Astrocyte (in vitro differentiated cells and primary cell): ENCODE results near the gene MYF5. TPM values are rescaled to one million over a fixed set of nuclear protein-coding genes. Genes with fewer than 3 reads are reported as not detected.

ENCODE experiments used
- DNase-seq: peaks from one replicate; pipeline ENCODE4 v3.0.0-alpha.2; 2010; ENCODE audit warnings: low read depth
- FAIRE-seq: peaks from 2 replicates; lab custom pipeline; 2011; peaks lifted over from hg19 to GRCh38; lab: Jason Lieb, UNC
- H2AFZ ChIP-seq: 2 replicates; pipeline ENCODE4 v1.6.0; 2012; ENCODE audit warnings: low read depth, low read length, inconsistent platforms
- H3K27ac ChIP-seq: 2 replicates; pipeline ENCODE4 v1.5.1; 2011; ENCODE audit warnings: low read depth, low read length, inconsistent platforms
- H3K27me3 ChIP-seq: 2 replicates; pipeline ENCODE4 v1.6.0; 2011; ENCODE audit warnings: low read length, inconsistent platforms; ENCODE audit not compliant: insufficient read depth
- H3K36me3 ChIP-seq: 2 replicates; pipeline ENCODE4 v1.5.1; 2011; ENCODE audit warnings: low read length, inconsistent platforms; ENCODE audit not compliant: insufficient read depth
- H3K4me1 ChIP-seq: 2 replicates; pipeline ENCODE4 v1.5.1; 2011; ENCODE audit warnings: low read length, inconsistent platforms; ENCODE audit not compliant: insufficient read depth
- H3K4me2 ChIP-seq: 2 replicates; pipeline ENCODE4 v1.6.0; 2012; ENCODE audit warnings: low read length, inconsistent platforms
- H3K4me3 ChIP-seq: 2 replicates; pipeline ENCODE4 v1.5.1; 2011; ENCODE audit warnings: low read depth, mild to moderate bottlenecking, low read length, inconsistent platforms; ENCODE audit not compliant: insufficient read depth
- H3K79me2 ChIP-seq: 2 replicates; pipeline ENCODE4 v1.6.0; 2012; ENCODE audit warnings: mild to moderate bottlenecking, low read length, inconsistent platforms; ENCODE audit not compliant: insufficient read depth
- H3K9ac ChIP-seq: 2 replicates; pipeline ENCODE4 v1.6.0; 2012; ENCODE audit warnings: mild to moderate bottlenecking, low read length, inconsistent platforms
- H3K9me3 ChIP-seq: 2 replicates; pipeline ENCODE4 v1.5.1; 2012; ENCODE audit warnings: low read depth, mild to moderate bottlenecking, low read length, inconsistent platforms; ENCODE audit not compliant: insufficient read depth
- H4K20me1 ChIP-seq: 2 replicates; pipeline ENCODE4 v1.6.0; 2012; ENCODE audit warnings: low read length, inconsistent platforms; ENCODE audit not compliant: insufficient read depth
- H3K27ac Mint-ChIP-seq: one replicate; pipeline ENCODE4 v1.8.0; 2021; ENCODE audit warnings: mild to moderate bottlenecking, mixed read lengths; ENCODE audit not compliant: unreplicated experiment
- H3K27me3 Mint-ChIP-seq: one replicate; pipeline ENCODE4 v1.8.0; 2021; ENCODE audit warnings: low read depth, mixed read lengths; ENCODE audit not compliant: unreplicated experiment
- H3K36me3 Mint-ChIP-seq: one replicate; pipeline ENCODE4 v1.8.0; 2021; ENCODE audit warnings: low read depth, mixed read lengths; ENCODE audit not compliant: unreplicated experiment
- H3K4me1 Mint-ChIP-seq: one replicate; pipeline ENCODE4 v1.8.0; 2021; ENCODE audit warnings: low read depth, mixed read lengths; ENCODE audit not compliant: unreplicated experiment
- H3K4me3 Mint-ChIP-seq: one replicate; pipeline ENCODE4 v1.8.0; 2021; ENCODE audit warnings: mild to moderate bottlenecking, moderate library complexity, mixed read lengths; ENCODE audit not compliant: unreplicated experiment
- H3K9me3 Mint-ChIP-seq: one replicate; pipeline ENCODE4 v1.8.0; 2021; ENCODE audit warnings: mild to moderate bottlenecking, mixed read lengths; ENCODE audit not compliant: unreplicated experiment
- EZH2 ChIP-seq: IDR thresholded peaks from 2 replicates; pipeline ENCODE4 v1.6.1; 2012; ENCODE audit warnings: mild to moderate bottlenecking, low read length, inconsistent platforms; ENCODE audit not compliant: insufficient read depth
- total RNA-seq: library from RNA; stranded (reverse); gene quantifications from 2 replicates; pipeline ENCODE4 v1.2.1, GENCODE V29; 2021
- TF ChIP-seq, protein P1 (sequence below): IDR thresholded peaks from 2 replicates; pipeline ENCODE4 v1.5.1; 2011; ENCODE audit warnings: low read depth, mild to moderate bottlenecking, inconsistent platforms, low read length, moderate library complexity; ENCODE audit not compliant: insufficient read depth

The MYF5 gene
- total RNA-seq, 1 donor from 2014 or later = not detected

GRCh38 chr12:80690090-80690489 lies 26.6 kb upstream of the MYF5 start:
- Mint-ChIP-seq H3K9me3 (no peaks in the 10 kb centered on the region), H3K27me3 (no peaks in the 10 kb centered on the region), H3K36me3 (no peaks in the 10 kb centered on the region), H3K4me3 (no peak overlapping the region), H3K27ac (no peak overlapping the region), H3K4me1 (no peaks in the 10 kb centered on the region)
- H4K20me1 ChIP-seq = no peaks in the 10 kb centered on the region
- no peaks in the 10 kb centered on the region for H3K27me3 ChIP-seq
- H3K9me3 ChIP-seq = no peaks in the 10 kb centered on the region
- no peak overlapping the region for H3K9ac ChIP-seq
- H3K79me2 ChIP-seq = no peaks in the 10 kb centered on the region
- no peaks in the 10 kb centered on the region for H3K4me1 ChIP-seq
- FAIRE-seq = no peak
- no peak overlapping the region for H3K4me3 ChIP-seq
- H3K27ac ChIP-seq = no peak overlapping the region
- no peak overlapping the region for H2AFZ ChIP-seq
- no peak for DNase-seq
- TF ChIP-seq EZH2 = no peak
- TF ChIP-seq, protein P1, sequence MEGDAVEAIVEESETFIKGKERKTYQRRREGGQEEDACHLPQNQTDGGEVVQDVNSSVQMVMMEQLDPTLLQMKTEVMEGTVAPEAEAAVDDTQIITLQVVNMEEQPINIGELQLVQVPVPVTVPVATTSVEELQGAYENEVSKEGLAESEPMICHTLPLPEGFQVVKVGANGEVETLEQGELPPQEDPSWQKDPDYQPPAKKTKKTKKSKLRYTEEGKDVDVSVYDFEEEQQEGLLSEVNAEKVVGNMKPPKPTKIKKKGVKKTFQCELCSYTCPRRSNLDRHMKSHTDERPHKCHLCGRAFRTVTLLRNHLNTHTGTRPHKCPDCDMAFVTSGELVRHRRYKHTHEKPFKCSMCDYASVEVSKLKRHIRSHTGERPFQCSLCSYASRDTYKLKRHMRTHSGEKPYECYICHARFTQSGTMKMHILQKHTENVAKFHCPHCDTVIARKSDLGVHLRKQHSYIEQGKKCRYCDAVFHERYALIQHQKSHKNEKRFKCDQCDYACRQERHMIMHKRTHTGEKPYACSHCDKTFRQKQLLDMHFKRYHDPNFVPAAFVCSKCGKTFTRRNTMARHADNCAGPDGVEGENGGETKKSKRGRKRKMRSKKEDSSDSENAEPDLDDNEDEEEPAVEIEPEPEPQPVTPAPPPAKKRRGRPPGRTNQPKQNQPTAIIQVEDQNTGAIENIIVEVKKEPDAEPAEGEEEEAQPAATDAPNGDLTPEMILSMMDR = no peak
- H3K36me3 ChIP-seq = no peaks in the 10 kb centered on the region
- no peak overlapping the region for H3K4me2 ChIP-seq

DNA sequence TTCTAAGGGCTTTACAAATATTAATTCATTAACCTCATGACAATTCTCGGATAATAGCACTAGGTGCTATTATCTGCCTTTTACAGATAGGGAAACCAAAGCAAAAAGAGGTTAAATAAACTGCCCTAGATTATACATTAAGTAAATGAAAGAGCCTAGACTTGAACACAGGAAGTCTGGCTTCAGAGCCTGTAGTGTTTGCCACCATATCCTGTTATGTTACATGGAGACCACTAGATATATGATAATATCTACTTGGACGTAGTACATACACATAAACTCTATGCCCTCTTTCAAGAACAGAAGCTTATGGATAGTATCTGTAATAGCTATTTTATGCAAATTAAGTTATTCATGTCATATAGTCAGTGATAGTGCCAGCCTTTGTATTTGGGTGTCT lies 26.2 kb upstream of the MYF5 start:
- H3K9ac ChIP-seq = no peak overlapping the region
- H3K36me3 ChIP-seq = no peaks in the 10 kb centered on the region
- no peaks in the 10 kb centered on the region for H3K27me3 Mint-ChIP-seq
- no peaks in the 10 kb centered on the region for H3K4me1 ChIP-seq
- H3K79me2 ChIP-seq = no peaks in the 10 kb centered on the region
- no peak overlapping the region for H3K27ac ChIP-seq
- H3K9me3 ChIP-seq = no peaks in the 10 kb centered on the region
- H3K4me3 Mint-ChIP-seq = no peak overlapping the region
- no peak overlapping the region for H3K4me3 ChIP-seq
- H3K4me2 ChIP-seq = no peak overlapping the region
- H3K36me3 Mint-ChIP-seq = no peaks in the 10 kb centered on the region
- H3K4me1 Mint-ChIP-seq = no peaks in the 10 kb centered on the region
- H3K27me3 ChIP-seq = no peaks in the 10 kb centered on the region
- H4K20me1 ChIP-seq = no peaks in the 10 kb centered on the region
- H3K9me3 Mint-ChIP-seq = no peaks in the 10 kb centered on the region
- TF ChIP-seq, protein P1 = no peak
- no peak for TF ChIP-seq EZH2
- FAIRE-seq (no peak), DNase-seq (no peak)
- no peak overlapping the region for H2AFZ ChIP-seq
- no peak overlapping the region for H3K27ac Mint-ChIP-seq

DNA sequence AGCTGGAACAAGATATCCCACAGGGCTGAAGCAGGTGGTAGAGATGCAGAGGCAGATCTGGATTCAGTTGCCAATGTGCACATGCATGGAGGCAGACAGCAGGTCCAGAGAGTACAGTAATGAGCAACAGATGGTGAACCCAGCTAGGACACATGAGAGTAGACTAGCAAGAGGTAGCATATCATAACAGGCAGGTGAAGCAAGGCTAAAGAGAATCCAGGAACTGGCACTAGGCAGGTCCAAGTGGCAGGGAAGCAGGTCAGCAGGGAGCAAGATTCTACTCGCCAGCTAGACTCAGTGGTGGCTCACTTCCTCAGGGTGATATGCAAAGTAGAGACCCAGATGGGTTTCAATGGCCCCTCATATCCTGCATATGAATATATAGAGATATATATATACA lies 24.6 kb upstream of the MYF5 start:
- no peaks in the 10 kb centered on the region for H3K27me3 Mint-ChIP-seq
- H3K4me3 Mint-ChIP-seq = no peak overlapping the region
- no peaks in the 10 kb centered on the region for H3K79me2 ChIP-seq
- no peak overlapping the region for H3K9ac ChIP-seq
- H3K9me3 Mint-ChIP-seq = no peaks in the 10 kb centered on the region
- no peak overlapping the region for H2AFZ ChIP-seq
- FAIRE-seq = no peak
- H3K9me3 ChIP-seq = no peaks in the 10 kb centered on the region
- no peak overlapping the region for H3K4me2 ChIP-seq
- no peak overlapping the region for H3K27ac ChIP-seq
- no peaks in the 10 kb centered on the region for H3K4me1 ChIP-seq
- H3K27ac Mint-ChIP-seq = no peak overlapping the region
- no peaks in the 10 kb centered on the region for H4K20me1 ChIP-seq
- H3K4me3 ChIP-seq = no peak overlapping the region
- H3K27me3 ChIP-seq = no peaks in the 10 kb centered on the region
- no peaks in the 10 kb centered on the region for H3K36me3 ChIP-seq
- no peaks in the 10 kb centered on the region for H3K36me3 Mint-ChIP-seq
- no peaks in the 10 kb centered on the region for H3K4me1 Mint-ChIP-seq
- DNase-seq = no peak
- TF ChIP-seq, protein P1 = no peak
- no peak for TF ChIP-seq EZH2
